Parietal lobe (tissue), 1 donor: ENCODE data around the gene DPAGT1. TPM values are rescaled to one million over a fixed set of nuclear protein-coding genes. Genes with fewer than 3 reads are reported as not detected.

ENCODE experiments used
- total RNA-seq: library from RNA; depleted of rRNA; stranded (reverse); fragments of >200 nt; gene quantifications from one replicate; pipeline ENCODE4 v1.2.3, GENCODE V29; 2014

Gene DPAGT1
- total RNA-seq, result 11.6 TPM

DNA sequence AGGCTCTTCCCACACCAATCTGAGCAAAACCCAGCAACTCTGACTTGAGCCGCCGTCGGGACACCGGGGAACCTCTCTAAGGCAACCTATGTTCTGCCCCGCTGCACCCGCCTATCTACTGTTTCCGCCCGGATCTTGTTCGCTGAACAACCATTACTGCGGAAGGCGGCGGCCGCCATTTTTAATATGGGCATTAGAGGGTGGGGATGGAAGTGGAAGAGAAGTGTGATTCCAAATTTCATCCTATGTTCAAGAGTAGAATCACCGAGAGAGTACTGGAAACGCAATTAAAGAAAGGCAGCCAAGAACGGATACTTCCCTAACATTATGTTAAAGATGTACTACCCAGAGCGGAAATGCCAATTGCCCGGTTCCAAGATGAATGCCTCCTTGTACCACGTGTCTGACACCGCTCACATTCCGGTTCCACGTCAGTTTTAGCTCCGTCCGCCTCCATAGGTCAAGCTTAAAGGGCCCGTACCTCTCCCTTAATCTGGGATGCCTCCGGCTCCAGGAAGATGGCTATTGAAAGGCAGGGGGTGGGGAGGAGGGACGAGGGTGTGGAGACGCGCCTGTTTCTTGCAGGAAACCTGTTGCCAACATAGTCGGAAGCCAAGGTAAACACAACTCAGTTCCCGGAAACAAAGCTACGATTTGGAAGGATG, at the start of gene DPAGT1:
TSS of gene DPAGT1 (minus strand) at position 95 of the 665 bp plus-strand sequence. CDS start 198 bp downstream, outside the sequence.

DNA sequence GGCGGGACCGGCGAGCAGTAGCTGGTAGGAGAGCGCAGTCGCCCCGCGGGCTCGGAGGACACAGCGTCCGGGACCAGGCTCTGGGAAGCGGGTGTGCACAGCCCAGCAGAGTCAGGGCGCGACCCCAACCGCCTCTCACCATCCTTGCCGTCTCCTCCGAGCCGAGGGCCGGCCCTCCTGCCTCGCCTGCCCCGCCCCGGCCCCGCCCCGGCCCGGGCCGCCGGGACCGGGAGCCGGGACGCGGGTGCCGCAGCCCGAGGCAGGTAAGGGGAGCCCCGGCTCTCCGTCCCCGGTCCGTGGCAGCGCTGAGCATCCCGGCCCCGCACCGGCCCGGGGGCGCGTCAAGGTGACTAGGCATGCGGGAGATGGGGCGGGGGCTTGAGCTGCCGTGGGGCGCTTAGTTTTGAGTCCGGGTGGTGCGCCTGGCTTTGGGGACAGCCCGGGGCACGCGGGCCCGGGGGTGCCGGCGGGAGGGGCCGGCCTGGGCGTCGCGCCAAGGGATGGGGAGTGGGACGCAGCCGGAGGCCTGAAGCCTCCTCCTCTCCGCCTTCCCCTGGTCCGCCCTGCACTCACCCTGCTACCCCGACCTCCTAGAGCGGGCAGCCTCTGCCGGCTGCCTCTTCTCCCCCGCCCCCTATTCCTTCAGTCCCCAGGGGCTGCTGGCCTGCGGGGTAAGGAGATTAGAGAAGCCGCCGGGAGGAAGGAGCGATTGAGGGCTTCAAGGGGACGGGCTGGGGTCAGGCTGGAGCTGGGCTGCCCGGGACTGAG, 47.5 kb upstream of the DPAGT1 start, which contains the start of gene ABCG4:
TSS of gene ABCG4 (plus strand) at position 35 of the 768 bp plus-strand sequence. CDS start 914 bp downstream, outside the sequence.

DNA sequence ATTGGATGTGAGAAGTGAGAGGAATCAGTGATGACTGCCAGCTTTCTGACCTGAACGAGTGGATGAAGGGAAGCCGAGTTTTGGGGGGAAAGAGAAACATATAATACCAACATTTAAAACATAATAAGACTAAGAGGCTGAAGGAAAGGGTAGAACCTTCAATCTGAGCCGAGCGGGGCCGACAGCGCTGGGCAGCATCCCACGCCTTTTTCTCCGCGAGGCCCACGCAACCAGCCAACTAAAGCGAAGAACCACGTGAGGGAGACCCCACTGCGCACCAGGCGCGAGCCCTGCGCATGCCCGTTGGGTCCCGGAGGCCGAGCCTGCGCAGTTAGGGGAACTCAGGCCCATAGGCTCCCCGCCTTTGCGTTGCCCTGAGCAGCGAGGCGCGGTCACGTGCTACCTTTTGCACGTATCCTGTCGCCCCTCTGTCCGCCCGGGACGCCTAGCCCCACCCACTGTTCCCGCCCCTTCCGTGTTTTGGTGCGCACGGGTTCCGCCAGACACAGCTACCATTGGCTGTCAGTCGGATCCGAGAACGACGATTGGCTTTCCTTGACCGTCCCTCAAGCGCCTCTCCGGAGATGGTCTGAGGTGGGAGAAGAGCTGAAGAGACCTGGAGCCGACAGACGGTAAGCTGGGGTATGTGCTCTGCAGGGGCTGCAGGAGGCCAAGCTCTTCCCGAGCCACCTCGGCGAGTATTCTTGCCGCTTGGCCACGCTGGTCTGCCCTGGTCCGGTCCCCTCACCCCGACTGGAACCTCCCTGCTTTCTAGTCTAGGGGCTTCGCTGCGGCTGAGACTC, 19.6 kb upstream of the DPAGT1 start, which contains the start of gene HINFP:
TSS of gene HINFP (plus strand) at position 573 of the 803 bp plus-strand sequence. CDS start 5,365 bp downstream, outside the sequence.

DNA sequence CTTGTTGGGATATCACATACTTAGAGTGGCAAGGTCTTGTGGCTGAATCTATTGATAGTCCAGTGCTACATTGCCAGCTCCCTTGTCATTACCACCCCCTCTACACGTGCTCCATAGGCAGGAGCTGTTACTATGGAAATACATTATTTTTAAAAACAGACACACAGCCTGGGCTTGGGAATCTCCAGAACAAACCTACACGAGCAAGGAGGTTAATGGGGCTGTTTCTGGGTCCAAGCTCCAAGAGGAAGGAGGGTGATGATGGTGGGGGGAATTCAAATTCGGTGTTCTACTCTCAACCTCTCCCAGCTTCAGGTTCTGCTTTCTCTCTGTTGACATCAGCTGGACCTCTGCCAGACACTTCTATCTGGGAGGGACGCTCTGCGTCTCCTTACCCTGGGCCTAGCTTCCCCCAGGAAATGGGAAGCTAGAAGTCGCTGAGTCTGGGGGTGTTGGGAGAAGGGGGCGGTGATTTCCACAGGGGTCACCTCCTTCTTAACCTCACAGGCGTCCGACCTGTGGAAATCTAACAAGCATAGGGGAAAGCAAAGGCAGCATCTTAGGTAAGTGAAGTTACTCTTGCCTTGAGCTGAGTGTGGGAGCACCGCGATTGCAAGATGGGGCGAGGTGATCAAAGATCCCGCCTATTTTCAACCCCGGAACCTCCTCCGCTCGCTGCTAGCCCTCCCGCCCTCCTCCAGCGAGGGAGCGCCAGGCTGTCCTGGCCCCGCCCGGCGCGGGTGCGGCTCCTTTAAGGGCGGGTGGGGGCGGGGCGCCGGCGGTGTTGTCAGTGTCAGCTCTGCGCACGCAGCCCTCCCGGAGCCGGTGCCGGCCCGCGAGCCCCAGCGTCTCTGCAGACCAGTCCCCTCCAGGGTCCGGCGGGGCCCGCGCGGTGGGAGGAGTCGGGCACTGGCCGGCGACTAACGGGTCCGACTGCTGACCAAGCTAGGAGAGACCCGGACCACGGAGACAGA, 5.2 kb upstream of the DPAGT1 start, which contains the start of gene C2CD2L:
TSS of gene C2CD2L (plus strand) at position 781 of the 974 bp plus-strand sequence. CDS start 398 bp downstream, outside the sequence.

DNA sequence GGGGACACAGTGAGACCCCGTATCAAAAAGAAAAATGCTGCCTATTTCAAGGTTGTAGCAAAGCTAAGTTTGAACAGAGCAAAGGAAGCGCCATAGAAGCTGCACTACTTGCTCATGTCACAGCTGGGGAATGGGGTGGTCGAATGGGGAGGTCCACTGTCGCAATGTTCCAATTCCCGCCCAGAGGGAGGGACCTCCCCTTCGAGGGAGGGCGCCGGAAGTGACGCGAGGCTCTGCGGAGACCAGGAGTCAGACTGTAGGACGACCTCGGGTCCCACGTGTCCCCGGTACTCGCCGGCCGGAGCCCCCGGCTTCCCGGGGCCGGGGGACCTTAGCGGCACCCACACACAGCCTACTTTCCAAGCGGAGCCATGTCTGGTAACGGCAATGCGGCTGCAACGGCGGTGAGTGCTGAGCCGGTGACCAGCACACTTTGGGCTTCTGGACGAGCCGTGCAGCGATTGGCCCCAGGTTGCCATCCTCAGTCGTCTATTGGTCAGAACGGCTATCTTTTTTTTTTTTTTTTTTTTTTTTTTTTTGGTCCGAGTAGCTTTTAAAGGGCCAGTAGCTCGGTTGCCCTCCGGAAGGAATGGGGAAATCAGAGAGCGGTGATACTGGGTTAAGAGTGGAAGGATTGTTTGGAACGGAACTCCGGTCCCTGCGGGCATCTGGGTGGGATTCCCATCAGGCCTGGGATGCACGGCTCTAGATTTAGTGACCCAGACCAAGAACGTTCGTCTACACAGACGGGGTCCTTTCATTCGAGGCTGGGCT, 16.8 kb downstream of the DPAGT1 start, which contains the start of gene HMBS:
TSS of gene HMBS (plus strand) at position 219 of the 774 bp plus-strand sequence. CDS start at position 372, 153 bp downstream.

DNA sequence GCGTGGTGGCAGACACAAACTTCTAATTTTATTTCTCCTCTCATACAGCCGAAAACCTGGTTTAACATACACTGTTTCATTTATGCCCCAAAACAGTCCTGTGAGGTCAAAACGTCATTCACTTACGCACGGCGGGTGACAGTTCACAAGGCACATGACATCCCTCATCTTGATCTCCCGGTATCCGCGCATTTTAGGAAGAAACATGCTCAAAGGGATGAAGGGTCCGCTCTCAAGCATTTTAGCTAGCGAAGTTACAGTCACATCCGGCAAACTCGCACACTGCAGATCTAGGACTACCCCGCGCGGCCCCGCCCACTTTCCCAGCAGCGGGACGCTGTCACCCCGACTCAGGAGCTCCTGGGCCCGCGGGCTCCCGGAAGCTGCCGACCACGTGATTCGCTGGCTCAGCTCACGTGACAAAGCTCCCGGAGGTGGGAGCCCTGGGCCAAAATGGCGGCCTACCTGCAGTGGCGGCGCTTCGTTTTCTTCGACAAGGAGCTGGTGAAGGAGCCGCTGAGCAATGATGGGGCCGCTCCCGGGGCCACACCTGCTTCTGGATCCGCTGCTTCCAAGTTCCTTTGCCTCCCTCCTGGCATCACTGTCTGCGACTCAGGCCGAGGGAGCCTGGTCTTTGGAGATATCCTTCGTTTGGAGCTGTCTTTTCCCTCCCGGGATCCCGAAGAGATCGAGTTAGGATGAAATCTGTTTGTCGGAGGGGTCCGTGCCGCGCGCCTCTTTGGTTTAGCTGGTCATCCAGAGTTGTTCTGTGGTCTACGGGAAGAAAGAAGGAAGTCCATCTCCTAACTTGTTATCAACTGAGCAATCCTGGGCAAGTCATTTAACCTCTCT, 34.1 kb downstream of the DPAGT1 start, which contains the start of gene VPS11:
TSS of gene VPS11 (plus strand) at position 448 of the 852 bp plus-strand sequence. CDS start at position 454, 6 bp downstream.

DNA sequence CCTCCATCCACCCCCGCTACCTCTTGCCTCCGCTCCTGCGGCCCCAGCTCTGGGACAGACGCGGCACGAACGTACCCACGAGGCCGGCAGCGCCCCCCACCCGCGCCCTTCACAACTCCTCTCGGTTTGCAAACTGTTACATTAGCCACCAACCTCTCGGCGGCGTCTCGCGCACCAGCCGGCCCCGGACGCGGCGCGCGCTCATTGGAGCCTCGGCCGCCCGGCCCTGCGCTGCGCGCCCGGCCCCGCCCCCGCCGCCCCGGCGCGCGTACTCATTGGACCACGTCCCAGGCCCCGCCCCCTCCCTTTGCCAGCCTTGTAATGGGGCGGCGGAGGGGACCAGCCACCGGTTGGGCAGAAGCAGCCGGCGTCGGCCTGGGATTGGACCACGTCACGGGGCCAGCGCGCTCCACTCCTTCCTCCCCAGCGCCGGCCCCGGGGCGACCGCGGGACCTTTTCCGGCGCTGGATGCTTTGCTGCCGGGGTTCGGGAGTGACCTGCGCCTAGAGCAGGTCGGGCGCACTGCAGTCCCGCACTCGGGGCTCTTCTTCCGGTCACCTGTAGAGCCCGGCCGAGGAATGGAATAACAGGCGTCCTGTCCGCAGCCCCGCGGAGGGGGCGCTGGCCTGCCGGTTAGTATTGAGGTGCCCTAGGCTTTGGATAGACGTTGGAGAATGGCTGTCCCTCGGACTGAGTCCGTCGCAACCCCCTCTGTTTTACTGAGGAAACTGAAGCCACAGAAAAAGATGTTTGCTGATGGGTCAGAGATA, 44.5 kb downstream of the DPAGT1 start, which contains the start of gene HYOU1:
TSS of gene HYOU1 (minus strand) at position 206 of the 770 bp plus-strand sequence. CDS start 1,045 bp downstream, outside the sequence.

Other genes with a start within 250 kb of the DPAGT1 start
- not detected for gene CXCR5, start 218.0 kb downstream of the DPAGT1 start, total RNA-seq
- 20.7 TPM for gene BCL9L, start 175.9 kb downstream of the DPAGT1 start, total RNA-seq
- not detected for gene UPK2, start 145.6 kb downstream of the DPAGT1 start, total RNA-seq
- not detected for gene FOXR1, start 130.1 kb downstream of the DPAGT1 start, total RNA-seq
- gene CENATAC, start 103.7 kb downstream of the DPAGT1 start, total RNA-seq, result 82.9 TPM
- gene RPS25, start 83.5 kb downstream of the DPAGT1 start, total RNA-seq, result 1,127 TPM
- 76.1 TPM for gene TRAPPC4, start 83.1 kb downstream of the DPAGT1 start, total RNA-seq
- 15.0 TPM for gene SLC37A4, start 71.0 kb downstream of the DPAGT1 start, total RNA-seq
- gene HYOU1, start 44.6 kb downstream of the DPAGT1 start, total RNA-seq, result 40.1 TPM
- gene VPS11, start 34.0 kb downstream of the DPAGT1 start, total RNA-seq, result 35.1 TPM
- 8.1 TPM for gene HMBS, start 17.0 kb downstream of the DPAGT1 start, total RNA-seq
- 12.2 TPM for gene C2CD2L, start 5.5 kb upstream of the DPAGT1 start, total RNA-seq
- 41.9 TPM for gene HINFP, start 19.7 kb upstream of the DPAGT1 start, total RNA-seq
- gene ABCG4, start 47.2 kb upstream of the DPAGT1 start, total RNA-seq, result 4.1 TPM
- 2.8 TPM for gene NLRX1, start 66.9 kb upstream of the DPAGT1 start, total RNA-seq
- gene NHERF4, start 83.6 kb upstream of the DPAGT1 start, total RNA-seq, result not detected
- 25.0 TPM for gene CBL, start 104.5 kb upstream of the DPAGT1 start, total RNA-seq
- gene MCAM, start 215.3 kb upstream of the DPAGT1 start, total RNA-seq, result 12.8 TPM
- gene RNF26, start 232.7 kb upstream of the DPAGT1 start, total RNA-seq, result 2.5 TPM
- gene C1QTNF5, start 239.0 kb upstream of the DPAGT1 start, total RNA-seq, result 1.6 TPM
- not detected for gene MFRP, start 244.9 kb upstream of the DPAGT1 start, total RNA-seq